ENCODE results near the gene DLG5. TPM values are rescaled to one million over a fixed set of nuclear protein-coding genes. Genes with fewer than 3 reads are reported as not detected.

The DLG5 gene
- polyA plus RNA-seq, 1 of the 3 experiments (the other 2 are of a cell fraction) = 31.3 TPM

DNA sequence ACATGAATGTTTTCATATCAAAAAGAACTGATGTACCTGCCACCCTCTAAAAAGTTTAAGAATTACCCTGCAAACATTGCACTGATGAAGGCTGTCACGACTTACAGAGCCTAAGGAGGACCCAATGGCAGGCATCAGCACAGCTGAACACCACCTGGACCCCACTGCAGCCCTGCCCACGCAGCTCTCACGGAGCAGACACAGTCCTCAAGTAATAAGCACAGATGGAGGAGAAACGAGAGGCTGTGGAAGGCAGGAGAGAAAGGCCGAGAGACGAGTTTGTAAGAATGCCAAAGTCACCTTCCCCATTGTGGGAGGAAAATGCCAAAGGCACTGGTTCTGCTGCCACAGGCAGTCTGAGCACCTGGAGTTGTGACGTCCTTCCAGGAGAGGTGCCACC lies 135.0 kb downstream of the DLG5 start:
- no peaks in the 10 kb centered on the region for H3K9me2 ChIP-seq
- no peaks in the 10 kb centered on the region for H4K20me1 ChIP-seq (ENCODE audit: insufficient read depth)
- no peak overlapping the region for H2AFZ ChIP-seq (ENCODE audit: low read depth)
- no peaks in the 10 kb centered on the region for H3K27me3 ChIP-seq (ENCODE audit: insufficient read depth)
- H3K9ac ChIP-seq = no peak overlapping the region
- TF ChIP-seq TAF1 (IDR thresholded peaks at IDR 0.05; ENCODE audit: borderline replicate concordance, low read depth, low read length) = no peak
- no peak for TF ChIP-seq MEF2A (IDR thresholded peaks at IDR 0.05; ENCODE audit: borderline replicate concordance, low read depth)
- TF ChIP-seq FOXJ3 (CRISPR knock-in tag; IDR thresholded peaks at IDR 0.05) = no peak
- TF ChIP-seq NFIC (IDR thresholded peaks at IDR 0.05; ENCODE audit: borderline replicate concordance) = no peak
- TF ChIP-seq, protein P1, sequence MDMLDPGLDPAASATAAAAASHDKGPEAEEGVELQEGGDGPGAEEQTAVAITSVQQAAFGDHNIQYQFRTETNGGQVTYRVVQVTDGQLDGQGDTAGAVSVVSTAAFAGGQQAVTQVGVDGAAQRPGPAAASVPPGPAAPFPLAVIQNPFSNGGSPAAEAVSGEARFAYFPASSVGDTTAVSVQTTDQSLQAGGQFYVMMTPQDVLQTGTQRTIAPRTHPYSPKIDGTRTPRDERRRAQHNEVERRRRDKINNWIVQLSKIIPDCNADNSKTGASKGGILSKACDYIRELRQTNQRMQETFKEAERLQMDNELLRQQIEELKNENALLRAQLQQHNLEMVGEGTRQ (IDR thresholded peaks at IDR 0.05; ENCODE audit: borderline replicate concordance, low read depth, low read length) = no peak
- TF ChIP-seq JUND (IDR thresholded peaks at IDR 0.05) = no peak
- TF ChIP-seq MXI1 (IDR thresholded peaks at IDR 0.05; ENCODE audit: low read depth, low read length) = no peak
- TF ChIP-seq GABPA (IDR thresholded peaks at IDR 0.05; ENCODE audit: low read depth) = no peak
- no peak for TF ChIP-seq RCOR1 (IDR thresholded peaks at IDR 0.05; ENCODE audit: low read length)
- no peak for TF ChIP-seq TEAD4 (IDR thresholded peaks at IDR 0.05; ENCODE audit: borderline replicate concordance, insufficient read depth)
- TF ChIP-seq, protein P2, sequence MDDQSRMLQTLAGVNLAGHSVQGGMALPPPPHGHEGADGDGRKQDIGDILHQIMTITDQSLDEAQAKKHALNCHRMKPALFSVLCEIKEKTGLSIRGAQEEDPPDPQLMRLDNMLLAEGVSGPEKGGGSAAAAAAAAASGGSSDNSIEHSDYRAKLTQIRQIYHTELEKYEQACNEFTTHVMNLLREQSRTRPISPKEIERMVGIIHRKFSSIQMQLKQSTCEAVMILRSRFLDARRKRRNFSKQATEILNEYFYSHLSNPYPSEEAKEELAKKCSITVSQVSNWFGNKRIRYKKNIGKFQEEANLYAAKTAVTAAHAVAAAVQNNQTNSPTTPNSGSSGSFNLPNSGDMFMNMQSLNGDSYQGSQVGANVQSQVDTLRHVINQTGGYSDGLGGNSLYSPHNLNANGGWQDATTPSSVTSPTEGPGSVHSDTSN (IDR thresholded peaks at IDR 0.05) = no peak
- no peak for TF ChIP-seq TCF12 (IDR thresholded peaks at IDR 0.05)
- TF ChIP-seq, protein P3, sequence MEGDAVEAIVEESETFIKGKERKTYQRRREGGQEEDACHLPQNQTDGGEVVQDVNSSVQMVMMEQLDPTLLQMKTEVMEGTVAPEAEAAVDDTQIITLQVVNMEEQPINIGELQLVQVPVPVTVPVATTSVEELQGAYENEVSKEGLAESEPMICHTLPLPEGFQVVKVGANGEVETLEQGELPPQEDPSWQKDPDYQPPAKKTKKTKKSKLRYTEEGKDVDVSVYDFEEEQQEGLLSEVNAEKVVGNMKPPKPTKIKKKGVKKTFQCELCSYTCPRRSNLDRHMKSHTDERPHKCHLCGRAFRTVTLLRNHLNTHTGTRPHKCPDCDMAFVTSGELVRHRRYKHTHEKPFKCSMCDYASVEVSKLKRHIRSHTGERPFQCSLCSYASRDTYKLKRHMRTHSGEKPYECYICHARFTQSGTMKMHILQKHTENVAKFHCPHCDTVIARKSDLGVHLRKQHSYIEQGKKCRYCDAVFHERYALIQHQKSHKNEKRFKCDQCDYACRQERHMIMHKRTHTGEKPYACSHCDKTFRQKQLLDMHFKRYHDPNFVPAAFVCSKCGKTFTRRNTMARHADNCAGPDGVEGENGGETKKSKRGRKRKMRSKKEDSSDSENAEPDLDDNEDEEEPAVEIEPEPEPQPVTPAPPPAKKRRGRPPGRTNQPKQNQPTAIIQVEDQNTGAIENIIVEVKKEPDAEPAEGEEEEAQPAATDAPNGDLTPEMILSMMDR (IDR thresholded peaks at IDR 0.05) = no peak
- no peak for TF ChIP-seq GATA2 (CRISPR knock-in tag; IDR thresholded peaks at IDR 0.05)
- TF ChIP-seq SMC3 (IDR thresholded peaks at IDR 0.05; ENCODE audit: low read depth, low read length) = no peak
- TF ChIP-seq, protein P4, sequence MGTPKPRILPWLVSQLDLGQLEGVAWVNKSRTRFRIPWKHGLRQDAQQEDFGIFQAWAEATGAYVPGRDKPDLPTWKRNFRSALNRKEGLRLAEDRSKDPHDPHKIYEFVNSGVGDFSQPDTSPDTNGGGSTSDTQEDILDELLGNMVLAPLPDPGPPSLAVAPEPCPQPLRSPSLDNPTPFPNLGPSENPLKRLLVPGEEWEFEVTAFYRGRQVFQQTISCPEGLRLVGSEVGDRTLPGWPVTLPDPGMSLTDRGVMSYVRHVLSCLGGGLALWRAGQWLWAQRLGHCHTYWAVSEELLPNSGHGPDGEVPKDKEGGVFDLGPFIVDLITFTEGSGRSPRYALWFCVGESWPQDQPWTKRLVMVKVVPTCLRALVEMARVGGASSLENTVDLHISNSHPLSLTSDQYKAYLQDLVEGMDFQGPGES (IDR thresholded peaks at IDR 0.05; ENCODE audit: low read depth, low read length) = no peak
- TF ChIP-seq SIN3A (IDR thresholded peaks at IDR 0.05; ENCODE audit: borderline replicate concordance, low read depth, low read length) = no peak
- DNase-seq = no peak
- POLR2A ChIA-PET = no interaction called here
- no peaks in the 10 kb centered on the region for H3K9me3 ChIP-seq
- H3K36me3 ChIP-seq (replicated peaks in 1 of 2; ENCODE audit: control insufficient read depth in 1 of 2, insufficient read depth in 2 of 2, low read length in 1 of 2) = peaks cover 25 to 75% of the 10 kb centered on the region in 2 experiments
- WGBS (ENCODE audit: low lambda C conversion rate) = 92% methylated on average over 7 of the region's 7 CpGs
- no peaks in the 10 kb centered on the region for H3F3A ChIP-seq (replicated peaks; ENCODE audit: insufficient read depth)
- H3K79me2 ChIP-seq (ENCODE audit: insufficient read depth) = no peaks in the 10 kb centered on the region
- CTCF ChIA-PET = interaction anchor here (0.8 kb wide), 1 partner anchor 80 kb away, joined by 3 read pairs; no protein-coding TSS in a partner anchor
- no peak overlapping the region for H3K4me3 ChIP-seq (ENCODE audit: low read depth in 2 of 2, low read length in 1 of 2)
- H3K27ac ChIP-seq (ENCODE audit: low read depth in 2 of 2, low read length in 1 of 2) = no peak overlapping the region
- H3K4me1 ChIP-seq (ENCODE audit: control insufficient read depth in 1 of 2, insufficient read depth in 2 of 2, low read depth in 1 of 2, low read length in 1 of 2) = no peaks in the 10 kb centered on the region; a peak in 1 of 4 replicates
- no peak overlapping the region for H3K4me2 ChIP-seq
